PFSK-1 (cell line): ENCODE results near the gene SLC4A7.

Experiments used
- POLR2AphosphoS5 ChIP-seq: IDR thresholded peaks from 2 replicates; pipeline ENCODE4 v1.6.1; 2012; ENCODE audit warnings: low read depth, mild to moderate bottlenecking, control low read depth, low read length, moderate library complexity
- SIN3A ChIP-seq: IDR thresholded peaks from 2 replicates; pipeline ENCODE4 v1.6.1; 2012; ENCODE audit warnings: mild to moderate bottlenecking, low read length, moderate library complexity, borderline replicate concordance; ENCODE audit not compliant: insufficient read depth
- TF ChIP-seq, protein P1 (sequence below), 2 experiments: IDR thresholded peaks; 2 replicates each; pipeline versions ENCODE4 v1.6.1 to v1.8.0; 2011 to 2012; ENCODE audit warnings: low read depth in 2 of 2, low read length in 2 of 2, control low read depth in 1 of 2, inconsistent platforms in 1 of 2, mild to moderate bottlenecking in 1 of 2, moderate library complexity in 1 of 2; ENCODE audit not compliant: insufficient read depth in 1 of 2

DNA sequence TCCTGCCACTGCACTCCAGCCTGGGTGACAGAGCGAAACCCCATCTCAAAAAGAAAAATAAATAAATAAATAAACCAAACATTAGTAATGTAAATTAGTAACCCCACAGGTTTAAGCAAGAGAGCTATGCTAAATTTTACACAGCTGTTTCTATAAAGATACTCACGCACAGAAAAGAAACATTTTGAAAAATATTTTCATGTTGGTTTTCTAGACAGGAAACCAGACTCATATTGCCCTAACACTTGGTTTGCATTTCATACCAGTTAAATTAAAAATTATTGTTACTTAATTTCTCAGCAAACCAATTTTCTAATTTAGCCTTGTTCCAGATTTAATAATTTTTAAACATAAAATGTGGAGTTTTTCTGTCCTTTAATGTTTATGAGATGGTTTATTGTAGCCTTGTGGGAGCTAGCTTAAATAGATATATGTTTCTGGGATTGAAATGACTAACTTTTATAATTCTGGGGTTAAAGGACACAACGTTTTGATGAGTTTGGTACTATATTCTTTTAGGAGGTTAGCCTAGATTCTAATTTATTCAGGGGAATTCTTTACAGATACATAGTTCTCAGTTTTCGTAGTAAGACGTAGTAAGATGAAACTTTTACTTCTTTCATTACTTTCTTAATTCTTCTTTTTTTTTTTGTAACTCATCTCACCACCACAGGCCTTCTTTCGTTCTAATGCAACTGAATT, 42.6 kb upstream of the SLC4A7 start:
- TF ChIP-seq, protein P1, sequence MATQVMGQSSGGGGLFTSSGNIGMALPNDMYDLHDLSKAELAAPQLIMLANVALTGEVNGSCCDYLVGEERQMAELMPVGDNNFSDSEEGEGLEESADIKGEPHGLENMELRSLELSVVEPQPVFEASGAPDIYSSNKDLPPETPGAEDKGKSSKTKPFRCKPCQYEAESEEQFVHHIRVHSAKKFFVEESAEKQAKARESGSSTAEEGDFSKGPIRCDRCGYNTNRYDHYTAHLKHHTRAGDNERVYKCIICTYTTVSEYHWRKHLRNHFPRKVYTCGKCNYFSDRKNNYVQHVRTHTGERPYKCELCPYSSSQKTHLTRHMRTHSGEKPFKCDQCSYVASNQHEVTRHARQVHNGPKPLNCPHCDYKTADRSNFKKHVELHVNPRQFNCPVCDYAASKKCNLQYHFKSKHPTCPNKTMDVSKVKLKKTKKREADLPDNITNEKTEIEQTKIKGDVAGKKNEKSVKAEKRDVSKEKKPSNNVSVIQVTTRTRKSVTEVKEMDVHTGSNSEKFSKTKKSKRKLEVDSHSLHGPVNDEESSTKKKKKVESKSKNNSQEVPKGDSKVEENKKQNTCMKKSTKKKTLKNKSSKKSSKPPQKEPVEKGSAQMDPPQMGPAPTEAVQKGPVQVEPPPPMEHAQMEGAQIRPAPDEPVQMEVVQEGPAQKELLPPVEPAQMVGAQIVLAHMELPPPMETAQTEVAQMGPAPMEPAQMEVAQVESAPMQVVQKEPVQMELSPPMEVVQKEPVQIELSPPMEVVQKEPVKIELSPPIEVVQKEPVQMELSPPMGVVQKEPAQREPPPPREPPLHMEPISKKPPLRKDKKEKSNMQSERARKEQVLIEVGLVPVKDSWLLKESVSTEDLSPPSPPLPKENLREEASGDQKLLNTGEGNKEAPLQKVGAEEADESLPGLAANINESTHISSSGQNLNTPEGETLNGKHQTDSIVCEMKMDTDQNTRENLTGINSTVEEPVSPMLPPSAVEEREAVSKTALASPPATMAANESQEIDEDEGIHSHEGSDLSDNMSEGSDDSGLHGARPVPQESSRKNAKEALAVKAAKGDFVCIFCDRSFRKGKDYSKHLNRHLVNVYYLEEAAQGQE (IDR thresholded peaks at IDR 0.05; ENCODE audit: insufficient read depth in 1 of 2, low read depth in 2 of 2, low read length in 2 of 2) = no peak
- TF ChIP-seq POLR2AphosphoS5 (no peak), SIN3A (no peak)
